Fibroblast of skin of right biceps (primary cell): ENCODE measurements around the gene SEC16B.
"Not testable (repeated sequence)": the region's sequence is repeated elsewhere in the genome, so short reads cannot be mapped to it uniquely, and the experiment has no call there.

Experiments used
- DNase-seq: peaks from one replicate; pipeline ENCODE4 v3.0.0-alpha.2; 2013

Gene SEC16B, protein sequence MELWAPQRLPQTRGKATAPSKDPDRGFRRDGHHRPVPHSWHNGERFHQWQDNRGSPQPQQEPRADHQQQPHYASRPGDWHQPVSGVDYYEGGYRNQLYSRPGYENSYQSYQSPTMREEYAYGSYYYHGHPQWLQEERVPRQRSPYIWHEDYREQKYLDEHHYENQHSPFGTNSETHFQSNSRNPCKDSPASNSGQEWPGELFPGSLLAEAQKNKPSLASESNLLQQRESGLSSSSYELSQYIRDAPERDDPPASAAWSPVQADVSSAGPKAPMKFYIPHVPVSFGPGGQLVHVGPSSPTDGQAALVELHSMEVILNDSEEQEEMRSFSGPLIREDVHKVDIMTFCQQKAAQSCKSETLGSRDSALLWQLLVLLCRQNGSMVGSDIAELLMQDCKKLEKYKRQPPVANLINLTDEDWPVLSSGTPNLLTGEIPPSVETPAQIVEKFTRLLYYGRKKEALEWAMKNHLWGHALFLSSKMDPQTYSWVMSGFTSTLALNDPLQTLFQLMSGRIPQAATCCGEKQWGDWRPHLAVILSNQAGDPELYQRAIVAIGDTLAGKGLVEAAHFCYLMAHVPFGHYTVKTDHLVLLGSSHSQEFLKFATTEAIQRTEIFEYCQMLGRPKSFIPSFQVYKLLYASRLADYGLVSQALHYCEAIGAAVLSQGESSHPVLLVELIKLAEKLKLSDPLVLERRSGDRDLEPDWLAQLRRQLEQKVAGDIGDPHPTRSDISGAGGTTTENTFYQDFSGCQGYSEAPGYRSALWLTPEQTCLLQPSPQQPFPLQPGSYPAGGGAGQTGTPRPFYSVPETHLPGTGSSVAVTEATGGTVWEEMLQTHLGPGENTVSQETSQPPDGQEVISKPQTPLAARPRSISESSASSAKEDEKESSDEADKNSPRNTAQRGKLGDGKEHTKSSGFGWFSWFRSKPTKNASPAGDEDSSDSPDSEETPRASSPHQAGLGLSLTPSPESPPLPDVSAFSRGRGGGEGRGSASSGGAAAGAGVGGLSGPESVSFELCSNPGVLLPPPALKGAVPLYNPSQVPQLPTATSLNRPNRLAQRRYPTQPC

DNA sequence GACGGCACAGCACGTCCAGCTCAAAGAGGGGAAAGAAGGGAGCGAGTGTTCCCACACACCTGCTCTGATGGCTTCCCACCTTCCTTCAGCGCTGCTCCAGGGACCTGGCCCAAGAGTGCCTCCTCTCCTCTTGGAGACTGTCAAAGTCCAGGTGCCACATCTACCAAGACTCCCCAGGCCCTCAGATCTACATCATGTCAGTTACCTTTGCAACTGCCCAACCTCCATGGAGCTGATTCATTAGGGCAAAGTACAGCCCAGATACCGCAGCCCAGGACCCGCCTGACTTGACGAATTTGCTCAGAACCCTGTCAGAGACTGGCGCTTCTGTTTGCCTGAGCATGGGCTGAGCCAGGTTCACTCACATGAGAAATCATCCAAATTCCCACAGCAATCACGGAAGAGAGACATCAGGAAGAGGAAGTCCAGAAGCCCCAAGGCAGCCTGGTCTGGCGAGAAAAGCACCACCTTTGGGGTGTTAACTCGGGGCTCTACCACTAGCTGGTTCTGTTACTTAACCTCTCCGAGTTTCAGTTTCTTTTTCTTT is at the start of gene SEC16B:
TSS of gene SEC16B (minus strand) at position 234 of the 547 bp plus-strand sequence. CDS start 2,077 bp downstream, outside the sequence.
- DNase-seq, result no peak

DNA sequence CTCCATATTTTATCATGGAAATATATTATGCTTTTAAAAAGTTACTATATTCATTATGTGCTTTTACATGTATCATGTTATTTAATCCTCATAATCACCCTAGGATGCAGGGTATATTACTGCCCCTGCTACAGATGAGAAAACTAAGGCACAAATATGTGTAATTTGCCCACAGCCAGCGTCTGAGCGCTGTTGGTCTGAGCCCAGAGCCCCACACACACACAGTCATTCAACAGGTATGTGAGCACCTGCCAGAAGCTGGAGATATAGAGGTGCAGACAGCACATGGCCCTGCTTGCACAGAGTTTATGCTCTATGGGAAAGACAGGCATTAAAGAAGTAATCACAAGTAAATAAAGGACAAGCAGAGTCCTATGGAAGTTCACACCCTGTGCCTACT is 49.8 kb upstream of the SEC16B start:
- DNase-seq, result no peak

- DNase-seq, result no peak
Measured at GRCh38 chr1:178019208-178019607, 49.4 kb upstream of the SEC16B start.

GRCh38 chr1:178017517-178017916 is 47.7 kb upstream of the SEC16B start:
- no peak for DNase-seq

GRCh38 chr1:178011864-178012503 is 42.1 kb upstream of the SEC16B start:
- no peak for DNase-seq

DNA sequence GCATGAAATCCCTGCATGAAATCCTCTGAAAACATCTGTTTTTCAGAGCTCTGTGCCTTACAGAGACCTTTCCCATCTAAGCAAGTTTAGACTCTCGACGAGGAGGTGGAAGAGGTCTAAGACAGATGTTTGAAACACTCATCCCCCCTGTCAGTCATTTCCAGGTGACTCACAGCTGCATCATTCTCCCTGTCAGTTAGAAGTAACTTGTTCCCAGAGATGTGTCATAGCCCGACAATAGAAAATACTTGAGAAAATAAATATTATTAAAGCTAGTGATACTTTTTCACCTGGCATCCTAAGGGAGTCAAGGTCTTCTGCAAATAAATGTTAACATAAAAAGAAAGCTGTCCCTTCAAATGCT is 41.6 kb upstream of the SEC16B start:
- DNase-seq, result peak; percentile 70

GRCh38 chr1:178010674-178011464 is 41.0 kb upstream of the SEC16B start:
- DNase-seq, result no peak

GRCh38 chr1:178006043-178006442 is 36.2 kb upstream of the SEC16B start:
- DNase-seq, result no peak

DNA sequence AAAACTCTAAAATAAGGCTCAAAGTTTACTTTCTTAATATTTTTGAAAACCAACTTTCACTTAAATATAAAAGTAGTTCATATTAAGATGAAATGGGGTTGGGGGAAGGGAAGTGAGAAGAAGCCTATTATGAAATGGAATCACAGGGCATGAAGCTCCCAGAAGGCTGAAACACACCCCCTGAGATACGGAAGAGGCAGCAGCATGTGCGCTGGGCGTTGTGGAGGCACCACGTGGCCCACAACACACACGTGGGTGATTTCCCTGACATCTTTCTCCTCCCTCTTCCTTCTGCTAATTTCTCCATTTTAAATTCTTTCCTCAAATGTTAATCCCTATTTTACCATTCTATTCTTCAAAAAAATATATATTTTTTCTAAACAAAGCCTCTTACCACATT is 35.6 kb upstream of the SEC16B start:
- DNase-seq, result no peak

- DNase-seq, result peak; percentile 61
Measured at GRCh38 chr1:178004926-178005391, 35.1 kb upstream of the SEC16B start.

DNA sequence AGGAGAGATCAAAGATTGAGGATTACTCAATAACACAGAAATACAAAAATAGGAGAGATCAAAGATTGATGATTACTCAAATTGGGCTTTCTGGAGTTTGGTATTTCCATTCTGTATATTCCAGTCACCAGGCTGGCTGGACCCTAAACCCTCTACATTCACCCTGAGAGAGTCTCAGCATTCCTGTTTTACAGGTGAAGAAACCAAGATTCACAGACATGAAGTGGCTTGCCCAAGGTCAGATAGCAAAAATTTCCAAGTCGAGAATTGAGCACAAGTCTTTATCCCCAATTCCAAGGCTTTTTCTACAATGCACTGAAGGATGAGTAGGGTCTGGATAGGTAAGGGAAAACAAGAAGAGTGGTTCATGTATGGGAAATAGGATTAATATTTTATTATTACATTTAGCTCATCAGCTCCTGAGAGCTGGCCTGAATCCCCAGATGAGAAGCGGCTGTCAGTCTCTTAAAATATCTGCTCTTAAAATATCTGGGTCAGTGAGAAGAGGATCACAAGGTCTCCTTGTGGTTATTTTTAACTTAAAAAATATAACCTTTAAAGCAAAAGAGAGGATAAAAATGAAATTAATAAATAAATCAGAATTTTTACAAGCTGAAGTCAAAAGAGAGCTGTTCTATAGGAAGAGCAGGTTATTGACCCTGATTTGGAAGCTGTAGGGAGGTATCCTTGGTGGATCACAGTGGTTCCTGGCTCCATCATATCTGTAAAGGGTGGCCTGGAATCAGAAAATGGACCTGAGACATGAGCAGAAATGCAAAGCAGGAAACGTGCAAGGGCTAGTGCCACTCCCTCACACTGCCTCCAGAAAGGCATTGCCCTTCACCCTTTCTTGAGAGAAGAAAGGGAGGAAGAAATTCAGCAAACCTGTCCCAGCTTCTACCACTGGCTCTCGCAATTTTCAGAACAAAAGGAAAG is 29.1 kb upstream of the SEC16B start:
- no peak for DNase-seq

GRCh38 chr1:177996957-177997356 is 27.1 kb upstream of the SEC16B start:
- DNase-seq, result no peak

DNA sequence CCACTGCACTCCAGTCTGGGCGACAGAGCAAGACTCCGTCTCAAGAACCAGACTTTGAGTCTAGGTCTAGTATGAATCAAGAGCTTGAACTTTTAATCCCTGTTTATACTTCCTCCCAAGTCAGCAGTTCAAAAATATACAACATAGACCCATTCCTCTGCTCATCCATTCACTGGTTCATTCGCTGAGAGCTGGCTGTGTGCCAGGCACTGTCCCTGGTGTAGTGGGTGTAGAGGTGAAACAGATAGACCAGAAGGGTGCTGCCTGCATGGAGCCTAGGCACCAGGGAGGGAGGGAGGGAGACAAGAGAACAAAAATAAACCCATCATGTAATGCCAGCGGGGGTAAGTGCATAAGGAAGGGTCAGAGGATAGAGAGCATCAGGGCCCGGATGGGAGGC is 25.5 kb upstream of the SEC16B start:
- no peak for DNase-seq

DNA sequence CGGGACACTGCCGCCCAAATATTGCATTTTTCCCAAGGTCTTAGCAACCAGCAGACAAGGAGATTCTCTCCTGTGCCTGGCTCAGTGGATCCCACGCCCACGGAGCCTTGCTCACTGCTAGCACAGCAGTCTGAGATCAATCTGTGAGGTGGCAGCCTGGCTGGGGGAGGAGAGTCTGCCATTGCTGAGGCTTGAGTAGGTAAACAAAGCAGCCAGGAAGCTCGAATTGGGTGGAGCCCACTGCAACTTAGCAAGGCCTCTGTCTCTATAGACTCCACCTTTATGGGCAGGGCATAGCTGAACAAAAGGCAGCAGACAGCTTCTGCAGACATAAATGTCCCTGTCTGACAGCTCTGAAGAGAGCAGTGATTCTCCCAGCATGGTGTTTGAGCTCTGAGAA is 16.4 kb upstream of the SEC16B start:
- not testable (repeated sequence) for DNase-seq

GRCh38 chr1:177984761-177985160 is 14.9 kb upstream of the SEC16B start:
- DNase-seq, result no peak

DNA sequence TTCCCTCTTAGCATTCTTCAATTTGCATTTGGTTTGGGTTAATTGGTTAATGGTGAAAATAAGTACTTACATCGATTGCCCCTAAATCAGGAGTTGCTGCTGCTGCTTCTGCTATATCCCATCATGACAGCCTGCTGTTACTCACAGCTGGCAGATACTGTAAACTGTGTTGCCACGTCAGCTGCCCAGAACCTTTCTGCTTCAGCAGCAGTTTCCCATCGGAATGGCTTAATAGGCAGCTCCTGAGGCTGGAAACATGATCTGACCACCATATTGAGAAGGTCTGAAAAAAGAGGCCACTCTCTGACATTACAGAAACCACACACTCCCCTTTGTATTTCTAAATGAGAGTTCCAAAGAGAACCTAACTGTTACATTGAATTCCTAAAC is 14.3 kb upstream of the SEC16B start:
- peak; percentile 96 for DNase-seq

GRCh38 chr1:177983482-177984135 is 13.8 kb upstream of the SEC16B start:
- DNase-seq, result peak; percentile 67

DNA sequence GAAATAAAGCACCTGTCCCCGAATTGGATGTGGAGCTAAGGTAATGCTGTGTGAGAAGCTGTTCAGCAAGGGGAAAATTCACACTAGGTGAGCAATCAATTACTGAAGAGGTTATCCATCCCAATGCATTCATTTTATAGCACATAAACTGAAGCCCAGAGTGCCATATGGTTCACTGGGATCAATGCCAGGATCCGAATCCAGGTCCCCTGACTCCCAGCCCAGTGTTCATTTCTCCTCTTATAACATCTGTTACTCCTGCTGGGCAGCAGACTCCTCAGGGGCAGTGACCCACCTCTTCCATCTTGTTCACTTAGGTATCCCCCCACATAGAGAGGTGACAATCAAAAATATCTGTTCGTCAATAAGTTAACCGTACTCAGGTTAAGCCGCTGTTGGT is 13.2 kb upstream of the SEC16B start:
- peak; percentile 12 for DNase-seq

DNA sequence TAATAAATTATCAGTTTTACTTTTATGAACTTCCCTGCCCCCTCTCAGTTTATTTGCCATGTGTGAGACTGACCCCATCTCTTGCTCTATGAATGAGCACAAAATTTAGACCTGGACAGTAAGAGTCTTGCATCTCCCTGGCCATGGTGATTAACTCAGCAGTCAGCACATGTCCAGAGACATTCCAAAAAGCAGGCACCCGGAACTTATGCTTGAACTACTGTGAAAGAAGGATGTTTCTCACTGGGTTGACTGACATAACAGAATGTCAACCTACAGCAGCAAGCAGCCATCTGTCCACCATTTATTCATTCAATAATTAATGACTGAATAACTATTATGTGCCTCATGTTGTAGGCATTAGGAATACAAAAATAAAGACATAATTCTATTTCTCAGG is 11.3 kb upstream of the SEC16B start:
- no peak for DNase-seq

GRCh38 chr1:177979272-177979671 is 9.4 kb upstream of the SEC16B start:
- no peak for DNase-seq
